ENCODE results near the gene CLDN10.
A peak's percentile ranks its signal among the peaks of the same experiment; 100 is the strongest.

CLDN10 gene

DNA sequence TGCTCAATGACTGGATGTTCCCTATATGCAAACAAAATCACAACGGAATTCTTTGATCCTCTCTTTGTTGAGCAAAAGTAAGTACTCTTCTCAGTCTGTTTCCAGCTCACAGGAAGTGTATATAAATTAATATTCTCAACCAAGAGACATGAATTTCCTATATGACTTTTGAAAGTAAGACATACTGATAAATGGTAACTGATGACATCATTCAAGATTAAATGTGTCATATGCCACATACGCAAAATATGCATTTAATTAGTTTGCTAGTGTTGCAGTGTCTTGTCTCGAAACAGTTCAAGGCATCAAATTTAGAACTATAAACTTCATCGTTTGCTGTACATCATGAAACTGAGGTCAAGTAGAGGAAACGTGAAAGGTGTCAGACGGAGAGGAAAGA lies 7.9 kb downstream of the CLDN10 start:
- ATAC-seq: no peak
- TF ChIP-seq BACH2 (CRISPR knock-in tag; IDR thresholded peaks at IDR 0.05; ENCODE audit: borderline replicate concordance) (no peak), PPARA (CRISPR knock-in tag; IDR thresholded peaks at IDR 0.05; ENCODE audit: borderline replicate concordance) (no peak), ZFP30 (CRISPR knock-in tag; IDR thresholded peaks at IDR 0.05) (no peak), TSHZ2 (CRISPR knock-in tag; IDR thresholded peaks at IDR 0.05) (no peak), ZNF8 (CRISPR knock-in tag; IDR thresholded peaks at IDR 0.05) (no peak), ISL1 (CRISPR knock-in tag; IDR thresholded peaks at IDR 0.05) (no peak), ZNF70 (CRISPR knock-in tag; IDR thresholded peaks at IDR 0.05) (no peak), ESRRG (CRISPR knock-in tag; IDR thresholded peaks at IDR 0.05) (no peak), SNAI2 (CRISPR knock-in tag; IDR thresholded peaks at IDR 0.05) (no peak), OSR1 (CRISPR knock-in tag; IDR thresholded peaks at IDR 0.05) (no peak), CSDC2 (CRISPR knock-in tag; IDR thresholded peaks at IDR 0.05) (no peak), CREB5 (CRISPR knock-in tag; IDR thresholded peaks at IDR 0.05; ENCODE audit: low read depth) (no peak), GLIS3 (CRISPR knock-in tag; IDR thresholded peaks at IDR 0.05) (no peak), ZNF565 (CRISPR knock-in tag; conservative IDR thresholded peaks at IDR 0.05; ENCODE audit: low read depth) (no peak)
- TF ChIP-seq, protein P1, sequence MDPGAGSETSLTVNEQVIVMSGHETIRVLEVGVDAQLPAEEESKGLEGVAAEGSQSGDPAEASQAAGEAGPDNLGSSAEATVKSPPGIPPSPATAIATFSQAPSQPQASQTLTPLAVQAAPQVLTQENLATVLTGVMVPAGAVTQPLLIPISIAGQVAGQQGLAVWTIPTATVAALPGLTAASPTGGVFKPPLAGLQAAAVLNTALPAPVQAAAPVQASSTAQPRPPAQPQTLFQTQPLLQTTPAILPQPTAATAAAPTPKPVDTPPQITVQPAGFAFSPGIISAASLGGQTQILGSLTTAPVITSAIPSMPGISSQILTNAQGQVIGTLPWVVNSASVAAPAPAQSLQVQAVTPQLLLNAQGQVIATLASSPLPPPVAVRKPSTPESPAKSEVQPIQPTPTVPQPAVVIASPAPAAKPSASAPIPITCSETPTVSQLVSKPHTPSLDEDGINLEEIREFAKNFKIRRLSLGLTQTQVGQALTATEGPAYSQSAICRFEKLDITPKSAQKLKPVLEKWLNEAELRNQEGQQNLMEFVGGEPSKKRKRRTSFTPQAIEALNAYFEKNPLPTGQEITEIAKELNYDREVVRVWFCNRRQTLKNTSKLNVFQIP (CRISPR knock-in tag; IDR thresholded peaks at IDR 0.05; ENCODE audit: borderline replicate concordance, low read depth): no peak
- TF ChIP-seq, protein P2, sequence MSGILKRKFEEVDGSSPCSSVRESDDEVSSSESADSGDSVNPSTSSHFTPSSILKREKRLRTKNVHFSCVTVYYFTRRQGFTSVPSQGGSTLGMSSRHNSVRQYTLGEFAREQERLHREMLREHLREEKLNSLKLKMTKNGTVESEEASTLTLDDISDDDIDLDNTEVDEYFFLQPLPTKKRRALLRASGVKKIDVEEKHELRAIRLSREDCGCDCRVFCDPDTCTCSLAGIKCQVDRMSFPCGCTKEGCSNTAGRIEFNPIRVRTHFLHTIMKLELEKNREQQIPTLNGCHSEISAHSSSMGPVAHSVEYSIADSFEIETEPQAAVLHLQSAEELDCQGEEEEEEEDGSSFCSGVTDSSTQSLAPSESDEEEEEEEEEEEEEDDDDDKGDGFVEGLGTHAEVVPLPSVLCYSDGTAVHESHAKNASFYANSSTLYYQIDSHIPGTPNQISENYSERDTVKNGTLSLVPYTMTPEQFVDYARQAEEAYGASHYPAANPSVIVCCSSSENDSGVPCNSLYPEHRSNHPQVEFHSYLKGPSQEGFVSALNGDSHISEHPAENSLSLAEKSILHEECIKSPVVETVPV (CRISPR knock-in tag; IDR thresholded peaks at IDR 0.05): no peak

GRCh38 chr13:95564091-95564490 lies 11.6 kb downstream of the CLDN10 start:
- TF ChIP-seq, protein P1 (CRISPR knock-in tag; IDR thresholded peaks at IDR 0.05; ENCODE audit: borderline replicate concordance, low read depth): no peak
- TF ChIP-seq CSDC2 (CRISPR knock-in tag; IDR thresholded peaks at IDR 0.05) (no peak), ISL1 (CRISPR knock-in tag; IDR thresholded peaks at IDR 0.05) (no peak), BACH2 (CRISPR knock-in tag; IDR thresholded peaks at IDR 0.05; ENCODE audit: borderline replicate concordance) (no peak), CREB5 (CRISPR knock-in tag; IDR thresholded peaks at IDR 0.05; ENCODE audit: low read depth) (no peak), ESRRG (CRISPR knock-in tag; IDR thresholded peaks at IDR 0.05) (no peak), ZFP30 (CRISPR knock-in tag; IDR thresholded peaks at IDR 0.05) (no peak), SNAI2 (CRISPR knock-in tag; IDR thresholded peaks at IDR 0.05) (no peak), PPARA (CRISPR knock-in tag; IDR thresholded peaks at IDR 0.05; ENCODE audit: borderline replicate concordance) (no peak), ZNF565 (CRISPR knock-in tag; conservative IDR thresholded peaks at IDR 0.05; ENCODE audit: low read depth) (no peak), TCF4 (CRISPR knock-in tag; IDR thresholded peaks at IDR 0.05; ENCODE audit: borderline replicate concordance) (no peak), ZFP3 (CRISPR knock-in tag; IDR thresholded peaks at IDR 0.05) (no peak), OSR1 (CRISPR knock-in tag; IDR thresholded peaks at IDR 0.05) (no peak), ZC3H10 (CRISPR knock-in tag; IDR thresholded peaks at IDR 0.05) (no peak), ZNF70 (CRISPR knock-in tag; IDR thresholded peaks at IDR 0.05) (no peak), GLIS3 (CRISPR knock-in tag; IDR thresholded peaks at IDR 0.05) (no peak)
- peak; percentile 84 for ATAC-seq

Data from SK-N-SH treated with all-trans-retinoic acid at 6 μM for 48 hours (cell line).